NCI-H2196 treated with DMSO at 0.1 percent for 48 hours (cell line): ENCODE results near the gene SPRED2.

Experiments used
- DNase-seq: peaks from one replicate; lab custom pipeline; 2025; ENCODE audit not compliant: unreplicated experiment; lab: John Stamatoyannopoulos, UW

SPRED2 gene

DNA sequence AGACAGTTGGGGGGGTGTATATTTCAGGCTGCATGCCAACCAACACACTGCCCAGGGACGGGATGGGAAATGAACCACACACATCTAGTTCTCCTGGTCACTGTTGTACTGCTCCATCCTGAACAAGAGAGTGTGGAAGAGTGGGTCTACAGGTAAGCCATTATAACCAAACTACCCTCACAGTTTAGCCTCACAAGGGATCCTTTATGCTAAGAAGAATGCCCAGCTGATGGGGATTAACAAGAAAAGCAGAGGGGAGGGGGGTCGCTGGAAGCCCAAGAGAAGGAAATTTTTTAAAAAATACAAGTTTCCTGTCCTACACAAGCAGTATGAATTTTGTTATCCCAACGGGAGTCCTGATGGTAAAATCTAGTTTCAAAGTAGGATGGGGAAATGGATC is 16.1 kb downstream of the SPRED2 start:
- no peak for DNase-seq

DNA sequence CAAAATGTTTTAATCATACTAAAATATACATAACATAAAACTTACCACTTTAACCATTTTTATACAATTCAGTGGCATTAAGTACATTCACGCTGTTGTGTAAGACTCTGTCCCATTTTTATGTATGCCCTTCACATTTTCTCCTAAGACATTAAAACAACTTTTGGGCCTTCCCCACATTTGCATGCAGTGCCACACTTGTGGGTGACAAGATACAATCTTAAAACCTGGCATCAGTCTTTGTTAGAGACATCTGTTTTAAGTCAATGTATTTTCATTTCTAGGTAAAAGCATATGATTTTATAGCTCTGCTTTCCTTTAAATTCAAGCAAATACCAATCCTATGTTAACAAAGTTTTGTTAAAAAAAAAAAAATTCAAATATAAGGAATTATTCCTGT is 17.3 kb downstream of the SPRED2 start:
- DNase-seq = no peak

DNA sequence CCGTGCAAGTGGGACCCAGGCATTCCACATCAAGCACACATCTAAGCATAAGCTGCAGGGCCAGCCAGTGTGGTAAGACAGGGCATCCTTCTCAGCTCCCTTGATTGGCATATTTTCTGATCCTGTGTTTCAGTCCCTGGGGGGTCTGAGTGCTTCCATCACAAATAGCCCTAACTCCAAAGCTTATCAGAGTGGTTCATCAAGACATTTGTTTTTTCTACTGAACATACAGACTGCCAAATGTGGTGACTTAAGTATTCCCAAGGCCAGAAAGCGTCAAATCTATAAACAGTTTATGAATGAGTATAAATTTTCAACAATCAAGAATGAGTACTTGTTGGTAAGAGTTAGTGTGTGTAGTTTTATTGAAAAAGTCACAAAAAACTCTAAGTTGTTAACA is 18.8 kb downstream of the SPRED2 start:
- DNase-seq = no peak

DNA sequence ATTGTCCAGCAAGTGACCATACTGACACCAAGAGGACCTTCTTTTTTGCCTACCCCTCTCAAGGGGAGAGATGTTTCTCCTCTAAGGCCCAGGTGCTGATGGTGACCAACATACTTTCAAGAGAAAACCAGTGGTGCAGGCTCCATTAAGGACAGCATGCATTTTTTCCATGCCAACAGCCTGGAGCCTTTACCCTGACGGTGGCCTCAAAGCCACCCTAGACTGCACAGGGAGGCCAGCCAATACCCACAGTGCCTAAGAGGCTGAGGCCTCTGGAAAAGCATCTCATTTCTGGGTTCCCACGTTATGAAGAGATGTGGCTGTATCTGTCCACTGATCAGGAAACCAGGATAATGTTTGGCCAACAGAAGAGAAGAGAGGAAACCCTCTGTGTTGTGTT is 19.3 kb downstream of the SPRED2 start:
- no peak for DNase-seq

DNA sequence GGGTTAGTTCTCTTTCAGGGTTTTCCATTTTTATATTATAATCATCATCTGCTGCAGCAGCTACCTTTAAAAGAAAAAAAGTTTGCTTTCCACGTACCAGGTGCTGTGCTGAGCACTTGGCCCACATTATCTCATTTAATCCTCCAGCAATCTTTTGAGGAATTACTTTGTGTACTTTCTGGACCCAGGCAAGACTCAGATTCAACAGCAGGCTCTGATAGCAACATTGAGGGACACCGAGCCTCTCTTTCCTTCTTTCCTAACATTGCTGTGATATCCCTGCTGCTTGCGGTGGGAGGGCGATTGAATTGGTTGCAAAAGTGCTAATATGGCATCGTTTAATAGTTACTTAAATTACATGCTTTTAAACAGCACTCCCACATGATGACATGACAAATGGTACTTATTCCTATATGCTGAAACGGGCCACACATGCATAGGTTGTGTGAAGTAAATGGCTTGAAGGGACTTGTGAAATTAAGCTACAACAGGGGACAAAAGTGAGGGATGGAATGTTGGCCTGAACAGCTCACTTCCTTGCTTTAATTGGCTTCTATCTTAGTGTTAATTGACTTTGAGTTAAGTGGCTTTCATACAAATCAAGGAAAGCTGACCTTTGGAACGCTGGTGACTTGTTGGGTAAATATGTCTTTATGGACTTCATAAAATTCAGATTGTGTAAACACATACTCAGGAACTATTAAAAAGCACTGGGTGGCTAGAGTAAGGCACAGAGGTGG is 21.2 kb downstream of the SPRED2 start:
- no peak for DNase-seq

DNA sequence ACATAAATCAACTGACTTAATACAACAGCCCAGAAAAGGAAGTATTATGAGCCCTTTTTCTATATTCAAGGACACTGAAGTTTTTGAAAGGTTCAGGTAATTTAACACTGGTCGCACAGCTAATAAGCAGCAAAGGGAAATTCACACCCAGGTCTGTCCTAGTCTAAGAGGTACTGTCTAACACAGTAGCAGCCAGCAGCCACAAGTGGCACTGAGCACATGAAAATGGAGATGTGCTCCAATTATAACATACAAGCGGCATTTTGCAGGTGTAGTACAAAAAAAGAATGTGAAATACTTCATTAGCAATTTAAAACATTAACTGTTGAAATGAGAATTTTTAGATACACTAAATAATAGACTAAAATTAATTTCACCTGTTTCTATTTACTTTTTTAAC is 23.4 kb downstream of the SPRED2 start:
- no peak for DNase-seq

DNA sequence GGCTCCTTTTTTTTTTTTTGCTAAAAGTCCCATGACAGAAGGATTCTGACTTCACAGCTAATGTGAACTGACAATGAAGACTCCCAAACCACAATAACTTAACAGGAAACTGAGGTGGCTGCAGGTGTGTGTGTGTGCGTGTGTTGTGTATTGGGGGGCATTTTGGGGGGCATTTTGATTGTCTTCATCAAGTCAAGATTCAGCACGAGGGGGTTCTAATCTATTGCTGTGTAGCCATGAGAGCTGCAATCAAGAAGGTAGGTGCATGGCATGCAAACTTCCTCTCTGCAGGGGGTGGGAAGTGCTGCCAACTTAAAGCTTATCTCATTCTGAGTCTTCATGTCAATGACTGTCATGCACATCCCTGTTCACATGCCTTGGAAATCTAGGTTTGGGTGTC is 25.2 kb downstream of the SPRED2 start:
- no peak for DNase-seq

DNA sequence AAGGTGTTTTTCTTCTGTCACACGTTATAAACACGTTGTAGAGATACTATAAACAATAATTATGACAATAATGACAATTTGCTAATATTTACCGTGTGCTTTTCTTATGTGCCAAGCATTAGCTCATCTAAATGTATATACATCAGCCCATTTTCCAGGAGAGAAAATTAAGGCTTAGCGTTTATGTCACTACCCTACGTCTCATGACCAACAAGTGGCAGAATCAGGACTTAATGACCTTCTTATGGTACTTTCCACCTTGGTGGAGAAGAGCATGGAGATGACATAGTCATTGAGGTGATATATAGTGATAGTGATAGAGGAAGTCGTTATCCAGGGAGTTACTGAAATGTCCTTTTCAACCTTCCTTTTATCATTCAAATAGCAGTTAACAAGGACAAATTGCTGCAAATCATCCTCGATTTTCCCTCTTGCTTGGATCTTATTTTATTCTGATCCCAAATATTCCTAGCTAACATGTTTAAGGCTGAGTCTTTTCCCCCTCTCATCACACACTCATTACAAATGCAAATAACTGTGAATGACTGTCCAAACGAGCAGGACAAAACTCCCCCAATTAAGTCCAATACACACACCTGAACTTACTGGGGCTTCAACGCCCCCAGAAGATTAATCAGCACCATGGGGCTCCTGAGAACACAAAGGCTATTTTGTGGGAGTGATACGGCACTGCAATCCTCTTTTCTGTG is 27.3 kb downstream of the SPRED2 start:
- no peak for DNase-seq

DNA sequence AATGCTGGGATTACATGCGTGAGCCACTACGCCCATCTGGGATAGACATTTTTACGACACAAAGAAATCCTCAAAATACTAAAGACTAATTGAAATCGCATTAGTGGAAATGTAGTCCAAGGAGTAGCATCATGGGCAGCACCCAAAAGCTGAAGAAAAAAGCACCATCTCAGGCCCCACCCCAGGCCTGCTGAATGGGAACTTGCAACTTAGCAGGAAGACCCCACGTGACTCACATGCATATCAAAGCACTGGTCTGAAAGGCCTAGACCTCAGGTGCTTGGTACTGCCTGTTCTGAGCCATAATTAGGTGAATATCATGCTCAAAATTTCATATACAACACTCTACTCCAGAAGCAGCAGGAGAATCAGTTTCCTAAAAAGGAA is 28.9 kb downstream of the SPRED2 start:
- no peak for DNase-seq

DNA sequence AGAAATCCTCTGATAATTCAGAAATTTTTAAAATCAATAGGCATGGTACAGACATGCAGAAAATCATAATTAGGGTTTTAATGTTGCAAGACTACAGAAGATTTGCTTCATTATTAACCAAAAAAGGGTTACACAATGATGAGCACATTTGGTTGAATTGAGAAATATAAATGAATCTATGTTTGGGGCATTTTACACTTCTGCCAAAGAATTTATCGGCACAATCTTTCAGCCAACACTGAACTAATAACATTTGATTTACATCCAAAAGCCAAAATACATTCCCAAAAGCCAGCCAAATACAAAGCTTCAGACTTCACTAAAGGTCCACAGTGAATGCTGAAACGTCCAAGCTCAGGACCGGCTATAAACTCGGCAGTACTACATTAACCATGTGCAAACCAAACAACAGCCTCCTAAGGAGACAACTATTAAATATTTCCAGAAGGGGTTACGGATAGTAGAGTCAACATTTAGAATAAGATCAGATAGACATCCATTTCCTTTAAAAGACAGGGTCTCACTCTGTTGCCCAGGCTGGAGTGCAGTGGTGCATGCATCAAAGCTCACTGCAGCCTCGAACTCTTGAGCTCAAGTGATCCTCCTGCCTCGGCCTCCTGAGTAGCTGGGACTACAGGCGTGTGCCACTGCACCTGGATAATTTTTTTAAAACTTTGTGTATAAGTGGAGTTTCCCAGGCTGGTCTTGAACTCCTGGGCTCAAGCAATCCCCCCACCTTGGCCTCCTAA is 29.4 kb downstream of the SPRED2 start:
- no peak for DNase-seq

DNA sequence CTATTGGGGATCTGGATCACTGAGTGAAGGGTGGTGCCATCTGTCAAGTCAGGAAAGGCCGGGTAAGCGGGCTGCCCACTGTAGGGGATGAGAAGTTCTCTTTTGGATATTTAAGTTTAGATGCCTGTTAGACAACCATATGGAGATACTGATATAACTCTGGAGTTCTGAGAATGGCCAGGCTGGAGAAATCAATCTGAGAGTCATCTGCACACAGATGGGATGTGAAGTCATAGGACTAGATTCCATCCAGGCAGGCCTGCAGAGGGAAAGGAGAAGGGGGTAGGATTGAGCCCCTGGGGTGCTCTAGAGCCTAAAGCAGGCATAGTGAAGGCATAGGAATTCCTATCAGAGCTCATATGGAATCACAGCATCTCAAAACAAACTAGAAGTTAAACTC is 30.1 kb downstream of the SPRED2 start:
- no peak for DNase-seq

DNA sequence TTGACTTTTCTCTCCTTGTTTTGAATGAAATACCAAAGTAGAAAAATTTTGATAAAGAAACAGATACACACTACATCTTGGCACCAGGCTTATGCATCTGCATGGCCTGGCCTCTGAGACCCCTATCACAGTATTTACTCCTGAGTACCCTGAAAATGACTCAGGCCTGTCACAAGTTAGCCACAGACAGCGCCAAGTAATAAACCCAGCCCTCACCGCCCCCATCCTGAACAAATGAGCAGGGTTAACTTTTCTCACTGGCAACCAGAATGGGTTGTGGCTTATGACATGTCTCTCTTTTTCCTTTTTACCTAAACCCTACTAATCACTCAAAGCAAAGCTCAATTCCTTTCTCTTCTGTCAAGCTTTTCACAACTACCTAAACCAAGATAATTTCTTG is 35.3 kb downstream of the SPRED2 start:
- no peak for DNase-seq

DNA sequence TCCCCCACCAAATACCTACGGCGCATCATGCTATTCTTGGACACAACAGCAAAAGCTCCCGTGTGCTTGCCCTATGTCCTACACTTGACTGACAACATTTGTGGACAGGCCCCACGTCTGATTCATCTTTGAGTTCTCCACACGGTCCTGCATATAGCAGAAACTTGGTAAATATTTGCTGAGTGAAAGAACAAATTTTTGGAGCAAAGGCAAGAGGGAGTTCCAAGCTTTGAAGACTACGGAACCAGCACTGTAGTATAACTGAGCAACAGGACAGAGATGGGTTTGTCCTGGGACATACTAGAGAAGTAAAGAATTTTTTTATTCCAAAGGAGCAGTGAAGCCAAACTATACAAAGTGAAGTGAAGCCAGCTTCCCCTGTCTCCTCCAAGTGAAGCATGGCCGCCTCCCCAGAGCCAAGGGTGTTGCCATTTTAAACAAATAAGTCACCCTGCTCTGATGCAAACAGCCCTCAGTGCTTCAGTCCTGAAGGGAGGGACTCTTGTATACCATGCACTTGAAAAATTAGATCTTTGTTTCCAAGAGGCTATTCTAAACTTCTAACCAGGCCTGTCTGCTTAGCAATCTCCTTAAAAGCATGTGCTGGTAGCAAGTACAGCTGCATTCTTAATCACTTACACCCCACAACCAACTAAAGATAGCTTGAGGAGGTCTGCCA is 35.9 kb downstream of the SPRED2 start:
- DNase-seq = no peak

DNA sequence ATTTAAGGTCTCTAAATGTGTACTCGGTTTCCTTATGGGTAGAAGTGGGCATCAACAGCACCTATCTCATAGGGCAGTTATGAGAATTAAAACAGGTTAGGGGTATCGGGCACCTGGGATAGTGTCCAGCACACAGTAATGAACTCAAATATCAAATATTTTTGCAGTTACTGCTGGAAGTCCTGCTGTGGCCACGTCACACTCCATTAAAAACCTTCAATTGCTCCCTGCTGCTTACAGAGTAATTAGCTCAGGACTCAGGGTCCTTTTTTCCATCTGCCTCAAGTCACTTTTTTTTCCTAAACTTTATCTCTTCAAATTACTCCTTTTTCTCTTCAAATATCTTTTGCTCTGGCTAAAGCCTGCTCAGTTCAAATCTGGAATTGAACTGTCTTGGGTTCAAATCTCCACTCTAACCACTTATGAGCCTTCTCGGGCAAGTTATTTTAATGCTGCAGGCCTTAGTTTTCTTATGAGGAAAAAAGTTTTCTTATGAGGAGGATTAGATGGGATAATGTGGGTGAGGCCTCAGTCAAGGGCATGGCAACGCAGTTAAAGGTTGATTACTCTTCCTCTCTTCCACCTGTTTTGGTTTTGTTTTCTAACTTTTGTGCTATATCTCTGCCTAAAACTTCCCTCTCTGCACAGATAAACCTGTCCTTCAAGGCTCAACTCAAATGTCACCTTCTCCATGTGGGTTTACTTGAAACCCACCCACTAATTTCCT is 36.6 kb downstream of the SPRED2 start:
- DNase-seq = no peak

DNA sequence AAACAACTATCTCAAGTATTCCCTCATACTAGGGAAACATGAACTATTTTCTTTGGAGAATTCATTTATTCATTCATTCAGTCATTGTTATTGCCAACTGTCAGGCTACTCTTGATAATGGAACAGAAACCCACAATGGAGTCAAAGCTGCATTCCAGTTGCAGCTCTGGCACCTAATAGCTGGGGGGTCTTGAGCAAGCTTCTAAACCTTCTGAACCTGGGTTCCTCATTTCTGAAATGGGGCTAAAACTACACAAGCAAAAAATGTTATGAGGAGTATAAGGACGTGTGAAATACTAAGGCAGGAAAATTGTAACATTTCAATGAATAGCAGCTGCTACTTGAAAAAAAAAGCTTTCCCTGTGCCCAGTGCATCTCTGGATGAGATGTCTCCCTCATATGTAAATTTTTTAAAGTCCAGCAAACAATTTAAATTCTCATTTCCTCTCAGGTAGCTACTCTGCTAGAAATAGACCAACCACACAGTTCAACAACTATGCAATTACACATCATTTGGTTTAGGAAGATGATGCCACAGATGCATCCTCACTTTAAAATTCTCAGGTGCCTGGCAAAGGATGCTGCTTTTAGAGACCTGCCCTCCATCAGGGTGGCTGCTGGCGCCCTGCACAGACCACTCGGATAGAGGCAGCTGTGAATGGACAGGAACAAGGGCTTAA is 38.5 kb downstream of the SPRED2 start:
- DNase-seq = no peak

DNA sequence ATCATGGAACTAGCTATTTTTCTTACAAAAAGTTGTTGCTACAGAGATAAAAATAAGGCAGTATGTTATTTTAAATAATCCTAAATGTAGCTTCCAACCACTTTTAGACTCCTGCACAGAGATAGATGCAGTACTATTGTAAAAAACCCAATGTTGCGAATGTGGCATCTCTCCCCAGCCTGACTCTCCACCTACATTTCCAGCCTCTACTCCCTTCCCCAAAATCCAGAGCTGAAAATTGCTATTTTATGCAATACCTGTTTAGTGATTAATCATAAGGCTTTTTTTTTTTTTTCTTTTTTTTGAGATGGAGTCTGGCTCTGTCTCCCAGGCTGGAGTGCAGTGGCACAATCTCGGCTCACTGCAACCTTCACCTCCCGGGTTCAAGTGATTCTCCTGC is 39.4 kb downstream of the SPRED2 start:
- no peak for DNase-seq

DNA sequence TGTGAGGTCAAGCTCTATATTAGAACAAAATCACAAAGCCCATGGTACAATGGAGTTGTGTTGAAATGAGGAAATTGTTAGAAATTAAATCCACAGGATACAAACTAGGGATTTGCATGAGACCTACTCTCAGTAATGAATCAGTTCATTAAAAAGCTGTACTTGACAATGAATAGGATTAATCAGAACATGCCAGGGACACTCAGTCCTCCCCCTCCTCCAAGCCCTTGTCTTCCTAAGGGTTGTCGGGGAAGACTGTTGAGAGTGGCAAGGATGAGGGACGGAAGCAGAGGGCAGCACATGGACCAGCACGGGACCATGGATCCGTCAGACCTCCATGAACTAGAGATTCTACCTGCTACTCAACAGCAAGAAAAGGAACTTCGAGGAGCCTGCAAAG is 39.8 kb downstream of the SPRED2 start:
- no peak for DNase-seq

DNA sequence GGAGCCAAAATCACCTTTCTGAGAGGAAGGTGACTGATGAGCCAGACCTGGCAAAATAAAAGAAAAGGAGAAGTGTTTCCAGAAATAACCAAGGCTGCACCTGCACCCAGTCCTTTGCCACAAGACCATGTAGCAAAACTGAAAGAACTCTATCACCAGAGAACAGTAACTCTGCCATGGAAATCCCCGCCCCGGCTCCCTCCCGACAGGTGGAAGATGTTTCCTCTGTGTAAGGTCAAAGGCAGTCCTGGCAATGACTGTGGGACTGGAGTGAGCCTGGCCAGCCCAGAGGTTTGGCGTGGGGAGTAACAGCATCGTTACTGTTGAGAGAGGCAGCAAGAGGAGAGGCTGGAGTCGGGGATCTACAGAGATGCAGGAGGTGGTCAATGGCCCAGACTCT is 42.3 kb downstream of the SPRED2 start:
- DNase-seq = no peak

DNA sequence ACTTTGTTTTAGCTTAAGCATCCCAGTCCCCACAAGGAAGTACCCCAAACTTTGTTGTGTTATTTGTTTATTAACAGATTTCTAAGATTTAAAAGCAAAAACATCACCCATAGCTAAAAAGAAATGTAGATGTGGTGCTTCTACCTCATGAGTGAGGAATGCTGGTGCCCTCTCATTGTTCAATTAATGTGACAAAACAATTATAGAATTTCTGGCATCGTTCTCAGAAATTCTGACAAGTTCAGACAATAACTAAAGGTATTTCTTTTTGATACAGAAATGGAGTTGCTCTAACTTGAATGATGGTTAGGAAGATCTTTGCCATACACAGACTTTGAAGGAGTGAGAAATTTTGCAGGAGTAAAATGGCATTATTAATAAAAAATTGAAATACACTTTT is 42.9 kb downstream of the SPRED2 start:
- DNase-seq = no peak

DNA sequence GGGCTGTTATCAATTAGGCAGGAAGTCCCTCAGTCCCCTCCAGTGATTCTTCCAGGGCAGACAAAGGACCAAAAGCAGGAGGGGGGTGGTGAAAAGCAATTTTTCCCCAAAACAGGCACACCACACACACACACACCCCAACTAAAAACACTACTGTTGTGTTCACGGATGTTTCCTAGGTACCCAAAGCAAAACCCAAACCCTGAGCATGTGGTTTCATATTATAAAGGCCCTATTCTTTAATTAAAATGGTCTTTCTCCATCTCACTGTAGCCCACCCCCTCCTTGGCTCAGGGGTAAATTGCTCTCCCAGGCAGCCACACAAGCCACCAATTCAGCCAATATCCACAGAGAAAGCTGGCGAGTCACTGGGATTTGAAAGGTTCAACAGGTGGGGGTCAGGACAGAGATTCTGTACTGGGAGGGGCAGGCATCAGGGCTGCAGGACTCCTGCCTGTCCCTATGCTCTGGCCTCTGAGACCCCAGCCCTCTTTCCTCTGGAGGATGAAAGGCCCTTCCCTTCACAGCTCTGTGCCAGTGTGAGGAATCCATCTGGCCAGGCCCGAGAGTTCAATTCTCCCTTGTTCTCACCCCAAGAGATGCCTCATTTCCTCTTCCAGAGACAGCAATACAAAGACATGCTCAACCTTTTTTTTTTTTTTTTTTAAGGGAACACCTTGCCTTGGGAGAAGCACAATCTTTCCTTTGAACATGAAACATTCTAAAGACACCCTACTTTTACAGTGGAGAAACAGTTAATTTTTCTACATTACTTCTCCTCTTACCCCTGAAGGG is 43.6 kb downstream of the SPRED2 start:
- no peak for DNase-seq
